ENCODE data around the gene PDZD2. TPM values are rescaled to one million over a fixed set of nuclear protein-coding genes. Genes with fewer than 3 reads are reported as not detected.

PDZD2 gene
- total RNA-seq, 1 experiment from 2014 or later = 0.26 TPM

DNA sequence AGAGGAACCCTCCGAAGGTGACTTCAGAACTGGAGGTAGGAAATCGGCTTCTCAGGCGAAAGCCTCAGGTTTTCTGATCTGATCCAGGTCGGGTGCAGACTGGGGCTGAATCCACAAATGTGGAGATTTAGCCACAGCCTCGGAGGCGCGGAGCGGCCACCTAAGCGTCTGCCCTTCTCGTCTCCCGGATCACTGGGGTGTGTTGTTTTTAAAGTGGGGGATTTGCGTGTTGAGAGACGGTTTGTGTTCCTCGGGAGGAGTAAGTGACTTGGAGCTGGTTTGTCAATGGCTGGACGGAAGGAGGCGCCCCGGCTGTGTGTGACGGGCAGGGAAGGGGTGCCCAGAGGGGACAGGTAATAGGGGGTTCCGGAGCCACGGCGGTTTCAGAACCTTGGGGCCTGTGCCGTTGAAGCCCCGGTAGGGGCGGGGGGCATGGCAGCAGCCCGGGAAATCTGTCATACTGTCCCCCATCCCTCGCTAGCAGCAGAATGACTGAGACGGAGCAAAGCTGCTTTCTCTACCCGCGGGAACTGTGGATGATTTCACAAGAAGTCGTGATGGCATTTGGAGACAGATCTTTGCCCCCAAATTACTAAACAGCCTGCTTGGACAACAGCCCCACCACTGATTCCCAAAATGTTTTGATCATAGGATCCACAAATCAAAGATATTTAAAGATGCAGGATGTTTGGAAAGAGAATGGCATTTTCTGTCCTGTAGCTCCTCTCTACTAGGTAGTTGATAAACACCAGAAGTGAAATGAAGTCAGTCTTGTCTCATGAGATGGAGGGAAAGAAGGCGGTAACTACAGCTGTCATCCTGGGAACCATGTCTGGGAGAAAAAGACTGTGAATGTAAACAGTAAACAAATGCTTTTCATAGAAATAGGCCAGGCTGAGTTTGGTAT, 216.5 kb downstream of the PDZD2 start:
- in situ Hi-C loops (cut with HindIII; ENCODE audit: low pct_unique_long_range_greater_than_20kb, low sequenced_read_pairs) = no loop called here
- no peak for DNase-seq (ENCODE audit: low read depth, low spot score)

GRCh38 chr5:31859096-31859495, 220.2 kb downstream of the PDZD2 start:
- DNase-seq (ENCODE audit: low read depth, low spot score) = no peak
- in situ Hi-C loops (cut with HindIII; ENCODE audit: low pct_unique_long_range_greater_than_20kb, low sequenced_read_pairs) = no loop called here

DNA sequence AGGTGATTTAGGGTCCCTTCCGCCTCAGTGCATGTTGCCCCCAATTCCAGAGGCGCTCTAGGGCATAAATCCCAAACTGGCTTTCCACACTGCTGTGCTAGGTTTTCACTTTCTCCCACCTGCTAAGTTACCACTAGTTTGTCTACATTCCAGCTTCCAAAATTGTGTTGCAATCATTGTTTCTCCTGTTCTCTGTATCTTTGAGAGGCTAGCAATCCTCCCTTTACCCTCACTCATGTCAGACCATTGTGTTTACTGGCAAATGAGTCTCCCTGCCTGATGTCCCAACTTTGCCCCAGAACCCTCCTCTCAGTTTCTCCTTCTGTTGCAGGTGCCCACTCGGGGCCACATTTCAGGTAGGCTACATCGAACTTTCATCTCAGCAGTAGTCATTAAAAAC, 221.3 kb downstream of the PDZD2 start:
- in situ Hi-C loops (cut with HindIII; ENCODE audit: low pct_unique_long_range_greater_than_20kb, low sequenced_read_pairs) = no loop called here
- no peak for DNase-seq (ENCODE audit: low read depth, low spot score)

- DNase-seq (ENCODE audit: low read depth, low spot score) = no peak
Measured at GRCh38 chr5:31860726-31861433, 221.9 kb downstream of the PDZD2 start.

GRCh38 chr5:31861601-31862000, 222.7 kb downstream of the PDZD2 start:
- in situ Hi-C loops (cut with HindIII; ENCODE audit: low pct_unique_long_range_greater_than_20kb, low sequenced_read_pairs) = no loop called here
- peak; percentile 39 for DNase-seq (ENCODE audit: low read depth, low spot score)

More at GRCh38 chr5:31860726-31861433, 221.9 kb downstream of the PDZD2 start:
- in situ Hi-C loops (cut with HindIII; ENCODE audit: low pct_unique_long_range_greater_than_20kb, low sequenced_read_pairs) = no loop called here

DNA sequence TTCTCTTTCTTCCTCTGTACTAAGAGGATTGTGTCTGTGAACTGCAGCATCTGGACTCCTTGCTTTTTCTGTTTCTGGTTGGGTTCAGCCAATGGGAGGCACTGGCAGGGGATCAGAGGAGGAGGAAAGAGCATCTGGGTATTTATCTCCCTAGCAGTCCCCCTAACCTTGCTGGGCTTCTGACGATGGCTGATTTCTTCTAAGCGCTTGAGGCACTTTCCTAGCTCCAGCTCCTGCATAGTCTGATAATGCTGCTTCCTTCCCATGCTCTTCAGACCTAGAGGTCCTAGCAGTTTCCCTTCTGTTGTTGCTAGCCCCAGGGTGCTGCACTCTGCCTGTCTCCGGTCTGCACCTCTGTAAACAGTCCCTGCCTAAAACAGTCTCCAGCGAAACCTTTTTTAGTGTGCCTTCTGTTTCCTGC, 225.1 kb downstream of the PDZD2 start:
- DNase-seq (ENCODE audit: low read depth, low spot score) = no peak
- in situ Hi-C loops (cut with HindIII; ENCODE audit: low pct_unique_long_range_greater_than_20kb, low sequenced_read_pairs) = no loop called here

DNA sequence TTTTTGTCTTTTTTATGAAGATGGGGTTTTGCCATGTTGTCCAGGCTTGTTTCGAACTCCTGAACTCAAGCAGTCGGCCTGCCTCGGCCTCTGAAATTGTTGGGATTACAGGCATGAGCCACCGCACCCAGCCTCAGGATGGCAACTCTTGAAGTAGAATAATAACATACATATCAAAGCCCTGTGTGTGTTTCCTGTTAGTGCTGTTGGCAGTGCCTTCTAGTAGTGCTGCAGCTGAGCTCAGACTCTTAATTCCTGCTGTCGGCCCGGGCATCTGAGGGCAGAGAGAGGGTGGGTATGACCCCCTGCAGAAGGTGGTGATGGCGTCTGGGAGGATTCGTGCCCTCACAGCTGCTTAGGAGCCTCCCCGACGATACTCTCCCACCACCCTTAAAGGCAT, 227.2 kb downstream of the PDZD2 start:
- DNase-seq (ENCODE audit: low read depth, low spot score) = no peak
- in situ Hi-C loops (cut with HindIII; ENCODE audit: low pct_unique_long_range_greater_than_20kb, low sequenced_read_pairs) = no loop called here

DNA sequence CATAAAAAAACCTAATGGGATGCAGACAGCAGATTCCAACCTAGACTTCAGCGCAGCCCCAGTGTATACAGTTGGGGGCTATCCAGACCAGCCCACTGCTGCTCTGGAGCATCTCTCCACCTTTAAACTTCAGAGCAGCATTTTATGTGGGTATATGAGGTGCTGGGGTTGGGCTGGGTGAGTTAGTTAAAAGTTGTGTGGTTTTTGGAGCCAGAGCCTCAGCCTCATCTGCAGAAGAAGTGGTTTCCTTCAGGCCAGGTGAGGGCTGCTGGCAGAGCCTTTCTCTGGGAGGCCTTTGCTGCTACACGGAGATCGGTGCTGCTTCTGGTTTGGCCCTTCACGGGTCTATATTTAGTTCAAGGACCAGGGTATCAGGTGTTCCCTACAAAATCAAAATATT, 228.3 kb downstream of the PDZD2 start:
- in situ Hi-C loops (cut with HindIII; ENCODE audit: low pct_unique_long_range_greater_than_20kb, low sequenced_read_pairs) = no loop called here
- no peak for DNase-seq (ENCODE audit: low read depth, low spot score)

- DNase-seq (ENCODE audit: low read depth, low spot score) = peak; percentile 21
- in situ Hi-C loops (cut with HindIII; ENCODE audit: low pct_unique_long_range_greater_than_20kb, low sequenced_read_pairs) = no loop called here
Measured at GRCh38 chr5:31880449-31880848, 241.5 kb downstream of the PDZD2 start.

DNA sequence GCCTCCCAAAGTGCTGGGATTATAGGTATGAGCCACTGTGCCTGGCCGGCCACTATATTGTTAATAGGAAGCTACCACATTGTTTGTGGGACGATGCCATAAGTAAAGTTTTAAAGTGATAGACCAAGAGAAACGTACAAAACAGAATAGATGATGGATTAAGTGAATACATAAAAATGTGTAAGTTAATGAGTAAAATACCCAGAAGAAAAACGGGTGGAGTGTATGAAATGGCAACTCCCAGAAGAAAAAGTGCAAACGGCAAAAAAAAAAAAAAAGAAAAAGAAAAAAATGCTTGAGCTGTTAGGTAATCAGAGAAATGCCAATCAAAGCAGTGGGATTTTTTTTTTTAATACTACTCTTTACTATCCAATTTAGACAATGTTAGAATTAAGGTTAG, 246.0 kb downstream of the PDZD2 start:
- in situ Hi-C loops (cut with HindIII; ENCODE audit: low pct_unique_long_range_greater_than_20kb, low sequenced_read_pairs) = no loop called here
- no peak for DNase-seq (ENCODE audit: low read depth, low spot score)

DNA sequence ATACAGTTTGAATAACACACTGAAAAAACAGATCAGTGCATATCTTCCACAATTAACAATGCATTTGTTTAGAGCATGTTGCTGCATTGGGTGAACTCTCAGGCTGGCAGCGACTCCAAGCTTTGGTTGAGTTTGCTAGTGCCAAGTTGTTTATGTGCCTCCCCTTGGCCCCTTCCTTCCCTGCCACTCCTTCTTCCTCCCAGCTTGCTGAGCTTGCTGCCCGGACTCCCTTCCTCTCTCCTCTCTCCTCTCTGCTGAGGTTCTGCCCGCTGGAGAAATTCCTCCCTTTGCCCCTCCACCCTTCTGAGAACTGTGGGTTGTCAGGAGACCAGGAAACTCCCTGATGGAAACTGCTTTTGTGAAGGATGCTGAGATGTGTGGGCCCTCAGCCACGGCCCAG, 247.3 kb downstream of the PDZD2 start:
- in situ Hi-C loops (cut with HindIII; ENCODE audit: low pct_unique_long_range_greater_than_20kb, low sequenced_read_pairs) = no loop called here

DNA sequence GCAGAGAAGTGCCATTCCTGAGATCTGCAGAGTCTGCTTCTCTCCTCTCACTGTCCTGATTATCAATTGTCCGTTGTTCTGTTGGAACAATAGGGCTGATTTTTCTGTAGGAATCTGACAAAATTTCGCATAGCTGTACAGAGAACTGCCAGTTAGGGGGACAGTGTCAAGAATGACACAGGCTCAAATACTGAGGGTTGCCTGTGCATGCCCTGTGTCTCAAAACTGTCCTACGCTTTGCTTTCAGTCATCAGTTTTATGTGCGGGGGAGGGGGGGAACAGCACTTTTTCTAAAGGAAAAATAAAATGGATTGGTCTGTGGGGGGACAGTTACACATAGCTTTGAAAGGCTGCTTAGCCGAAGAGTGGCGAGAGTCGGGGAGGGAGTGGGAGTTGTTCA, 248.6 kb downstream of the PDZD2 start:
- in situ Hi-C loops (cut with HindIII; ENCODE audit: low pct_unique_long_range_greater_than_20kb, low sequenced_read_pairs) = no loop called here
- DNase-seq (ENCODE audit: low read depth, low spot score) = peak; percentile 32

More for the DNA sequence above, 247.3 kb downstream of the PDZD2 start:
- no peak for DNase-seq (ENCODE audit: low read depth, low spot score)

GRCh38 chr5:31888564-31888963, 249.6 kb downstream of the PDZD2 start:
- in situ Hi-C loops (cut with HindIII; ENCODE audit: low pct_unique_long_range_greater_than_20kb, low sequenced_read_pairs) = no loop called here
- DNase-seq (ENCODE audit: low read depth, low spot score) = no peak

DNA sequence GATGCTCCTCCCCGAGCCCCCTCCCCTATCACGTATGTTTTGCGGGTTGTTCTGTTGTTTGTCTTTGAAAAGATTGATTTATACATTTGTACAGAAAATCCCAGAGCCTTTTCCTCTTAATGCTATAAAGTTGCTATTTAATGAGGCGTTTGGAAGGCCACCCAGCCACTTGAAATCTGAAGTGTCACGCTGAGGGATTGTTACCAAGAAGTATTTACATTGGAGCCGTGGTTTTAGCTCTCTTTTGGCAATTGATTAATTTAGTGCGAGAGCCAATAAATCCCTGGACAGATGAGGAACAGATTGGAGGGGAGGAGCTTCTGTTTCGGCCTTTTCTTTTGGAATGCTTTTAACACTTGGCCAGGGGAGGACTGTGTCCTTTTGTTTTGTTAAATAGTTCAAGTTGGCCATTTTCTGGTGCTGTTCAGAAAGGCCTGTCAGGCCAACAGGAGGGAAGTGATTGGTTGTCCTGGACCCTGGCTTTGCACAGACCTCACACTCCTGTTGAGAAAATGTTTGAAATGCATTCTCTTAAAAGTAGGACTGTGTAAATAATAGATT, 250.2 kb downstream of the PDZD2 start:
- in situ Hi-C loops (cut with HindIII; ENCODE audit: low pct_unique_long_range_greater_than_20kb, low sequenced_read_pairs) = no loop called here

GRCh38 chr5:31890046-31890445, 251.1 kb downstream of the PDZD2 start:
- in situ Hi-C loops (cut with HindIII; ENCODE audit: low pct_unique_long_range_greater_than_20kb, low sequenced_read_pairs) = no loop called here
- DNase-seq (ENCODE audit: low read depth, low spot score) = no peak

More for the DNA sequence above, 250.2 kb downstream of the PDZD2 start:
- DNase-seq (ENCODE audit: low read depth, low spot score) = no peak

GRCh38 chr5:31894141-31894540, 255.2 kb downstream of the PDZD2 start:
- in situ Hi-C loops (cut with HindIII; ENCODE audit: low pct_unique_long_range_greater_than_20kb, low sequenced_read_pairs) = no loop called here
- no peak for DNase-seq (ENCODE audit: low read depth, low spot score)

DNA sequence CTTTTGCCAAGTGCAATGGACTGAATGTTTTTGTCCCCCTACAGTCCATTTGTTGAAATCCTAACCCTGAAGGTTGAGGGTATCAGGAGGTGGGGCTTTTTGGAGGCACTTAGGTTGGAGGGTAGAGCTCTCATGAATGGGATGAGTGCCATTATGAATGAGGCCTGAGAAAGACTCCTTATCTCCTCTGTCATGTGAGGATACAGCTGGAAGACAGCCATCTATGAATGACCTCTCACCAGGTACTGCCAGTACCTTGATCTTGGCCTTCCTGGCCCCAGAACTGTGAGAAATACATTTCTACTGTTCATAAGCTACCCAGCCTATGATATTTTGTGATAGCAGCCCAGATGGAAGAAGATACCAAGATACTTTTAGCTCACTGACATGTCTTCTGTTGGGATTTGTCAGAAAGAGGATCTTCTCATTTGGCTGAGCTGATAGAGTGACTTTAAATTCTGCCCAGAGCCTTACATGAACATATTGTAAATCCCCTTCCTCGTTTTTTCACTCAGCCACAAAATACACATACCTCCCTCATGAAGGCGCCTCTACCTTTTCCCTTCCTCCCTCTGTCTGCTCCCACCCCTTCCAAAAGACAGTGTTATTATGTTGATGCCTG, 256.4 kb downstream of the PDZD2 start:
- in situ Hi-C loops (cut with HindIII; ENCODE audit: low pct_unique_long_range_greater_than_20kb, low sequenced_read_pairs) = no loop called here

DNA sequence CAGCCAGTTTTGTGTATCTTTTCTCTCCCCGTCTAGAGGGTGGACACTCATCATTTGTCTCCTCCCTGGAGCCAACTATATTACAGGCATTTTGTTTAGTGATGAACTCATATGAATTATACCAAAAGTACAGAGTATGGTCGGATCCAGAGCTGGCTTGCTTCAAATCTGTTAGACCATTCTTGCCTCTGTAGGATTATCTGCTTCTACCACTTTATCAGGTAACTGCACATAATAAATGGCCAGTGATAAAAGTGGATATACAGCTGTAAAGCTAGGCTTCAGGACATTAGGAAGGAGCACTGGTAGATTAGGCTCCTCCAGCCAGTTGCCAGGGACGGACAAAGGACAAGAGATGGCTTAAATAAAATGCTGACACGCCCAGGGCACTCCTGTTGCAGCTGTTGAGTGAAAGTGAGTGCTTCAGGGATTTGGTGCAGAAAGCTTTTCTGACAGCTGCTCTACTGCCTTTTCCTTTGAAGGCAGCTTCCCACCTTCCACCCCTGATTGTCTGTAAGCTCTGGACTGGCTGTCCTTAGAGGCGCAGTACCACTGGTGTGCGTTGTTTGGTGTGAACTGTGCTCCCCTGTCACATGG, 259.2 kb downstream of the PDZD2 start:
- in situ Hi-C loops (cut with HindIII; ENCODE audit: low pct_unique_long_range_greater_than_20kb, low sequenced_read_pairs) = no loop called here
- DNase-seq (ENCODE audit: low read depth, low spot score) = no peak

More for the DNA sequence above, 256.4 kb downstream of the PDZD2 start:
- no peak for DNase-seq (ENCODE audit: low read depth, low spot score)
